ENCODE measurements around the gene ZFAND3. TPM values are rescaled to one million over a fixed set of nuclear protein-coding genes. Genes with fewer than 3 reads are reported as not detected.

The ZFAND3 gene
- total and polyA plus RNA-seq, 4 donors: 24.5 to 152 (median 81.6) TPM

GRCh38 chr6:38018755-38019165 lies 199.2 kb downstream of the ZFAND3 start:
- WGBS (ENCODE audit: insufficient coverage): no CpG with 5 or more reads among the region's 2 CpGs
- DNase-seq (ENCODE audit: low read depth in 4 of 6, low spot score in 6 of 6): no peak
- no peak overlapping the region for H3K4me3 ChIP-seq (ENCODE audit: low read depth, low read length)
- no peaks in the 10 kb centered on the region for H3K36me3 ChIP-seq (ENCODE audit: control insufficient read depth, insufficient read depth, low read length)
- H3K27me3 ChIP-seq (ENCODE audit: control insufficient read depth, insufficient read depth, low read length): no peaks in the 10 kb centered on the region
- H3K4me1 ChIP-seq (ENCODE audit: control insufficient read depth, insufficient read depth, low read length): no peaks in the 10 kb centered on the region
- H3K27ac ChIP-seq (ENCODE audit: low read depth, low read length): no peak overlapping the region
- H3K9me3 ChIP-seq (ENCODE audit: control insufficient read depth, insufficient read depth, low read length): no peaks in the 10 kb centered on the region

DNA sequence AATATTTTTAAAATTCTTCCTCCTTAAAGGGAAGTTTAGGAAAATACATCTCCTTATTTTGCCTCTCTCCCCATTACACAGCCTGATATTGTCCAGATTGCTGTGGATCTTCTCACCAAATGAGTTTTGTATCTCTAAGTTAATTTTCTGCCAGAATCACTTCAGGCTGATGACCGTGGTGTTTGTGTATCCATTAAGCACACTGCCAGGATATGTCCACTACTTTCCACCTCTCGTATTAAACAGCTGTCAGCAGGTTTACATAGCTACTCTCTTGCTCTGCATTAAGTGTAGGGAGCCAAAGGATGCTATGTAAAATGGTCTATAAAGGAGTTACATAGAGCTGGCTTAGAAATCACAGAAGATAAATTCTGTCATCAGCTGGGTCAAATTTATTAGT lies 201.1 kb downstream of the ZFAND3 start:
- H3K4me1 ChIP-seq (ENCODE audit: control insufficient read depth, insufficient read depth, low read length): no peaks in the 10 kb centered on the region
- no peak overlapping the region for H3K27ac ChIP-seq (ENCODE audit: low read depth, low read length)
- no peak overlapping the region for H3K4me3 ChIP-seq (ENCODE audit: low read depth, low read length)
- WGBS (ENCODE audit: insufficient coverage): no CpG with 5 or more reads among the region's 2 CpGs
- no peaks in the 10 kb centered on the region for H3K36me3 ChIP-seq (ENCODE audit: control insufficient read depth, insufficient read depth, low read length)
- H3K9me3 ChIP-seq (ENCODE audit: control insufficient read depth, insufficient read depth, low read length): no peaks in the 10 kb centered on the region
- DNase-seq (ENCODE audit: low read depth in 4 of 6, low spot score in 6 of 6): peak in 1 of 6 donors; percentile 69
- no peaks in the 10 kb centered on the region for H3K27me3 ChIP-seq (ENCODE audit: control insufficient read depth, insufficient read depth, low read length)

DNA sequence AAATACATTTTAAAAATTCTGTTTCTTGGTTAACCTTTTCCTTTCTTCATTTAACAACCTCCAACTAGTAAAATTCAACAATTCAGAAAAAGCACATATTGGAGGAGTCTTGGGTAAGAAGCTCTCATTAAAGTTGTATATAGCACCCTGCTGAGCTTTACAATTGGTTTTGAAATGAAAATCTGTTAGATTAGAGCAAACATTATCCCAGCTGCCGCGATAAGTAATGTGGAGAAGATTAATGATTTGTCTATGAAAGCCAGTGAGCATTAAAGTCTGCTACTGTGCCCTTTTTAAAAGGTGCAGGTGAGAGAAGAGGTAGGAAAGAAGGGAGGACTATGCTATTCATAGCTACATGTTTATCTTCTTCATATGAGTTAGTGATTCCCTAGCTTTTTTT lies 201.5 kb downstream of the ZFAND3 start:
- Histone ChIP-seq H3K4me3 (ENCODE audit: low read depth, low read length) (no peak overlapping the region), H3K27me3 (ENCODE audit: control insufficient read depth, insufficient read depth, low read length) (no peaks in the 10 kb centered on the region), H3K4me1 (ENCODE audit: control insufficient read depth, insufficient read depth, low read length) (no peaks in the 10 kb centered on the region), H3K9me3 (ENCODE audit: control insufficient read depth, insufficient read depth, low read length) (no peaks in the 10 kb centered on the region), H3K36me3 (ENCODE audit: control insufficient read depth, insufficient read depth, low read length) (no peaks in the 10 kb centered on the region), H3K27ac (ENCODE audit: low read depth, low read length) (no peak overlapping the region)
- 41% methylated on average over 2 of the region's 2 CpGs for WGBS (ENCODE audit: insufficient coverage)
- peak in 1 of 6 donors; percentile 89 for DNase-seq (ENCODE audit: low read depth in 4 of 6, low spot score in 6 of 6)

- Histone ChIP-seq H3K27ac (ENCODE audit: low read depth, low read length) (no peak overlapping the region), H3K4me1 (ENCODE audit: control insufficient read depth, insufficient read depth, low read length) (no peaks in the 10 kb centered on the region)
- no peak for DNase-seq (ENCODE audit: low read depth in 4 of 6, low spot score in 6 of 6)
Observed at GRCh38 chr6:38021571-38021970, 202.0 kb downstream of the ZFAND3 start.

DNA sequence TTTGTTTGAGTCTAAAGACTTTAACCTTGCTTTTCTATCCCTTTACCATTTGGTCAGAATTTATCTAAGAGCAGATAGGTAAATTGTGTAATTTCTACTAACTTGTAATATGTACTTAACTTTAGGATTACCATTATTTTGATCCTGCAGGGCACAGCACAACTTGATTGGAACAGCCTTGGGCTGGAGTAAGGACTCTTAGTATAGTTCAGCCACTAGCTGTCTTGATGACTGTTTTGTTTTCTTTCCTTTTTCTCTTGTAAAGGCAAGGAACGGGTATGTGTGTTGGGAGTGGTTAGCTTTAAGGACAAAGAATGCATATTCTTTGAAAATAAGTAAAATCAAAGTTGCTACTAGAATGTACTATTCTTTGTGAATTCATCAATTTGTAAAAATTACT lies 203.2 kb downstream of the ZFAND3 start:
- Histone ChIP-seq H3K9me3 (ENCODE audit: control insufficient read depth, insufficient read depth, low read length) (no peaks in the 10 kb centered on the region), H3K4me3 (ENCODE audit: low read depth, low read length) (no peak overlapping the region), H3K27ac (ENCODE audit: low read depth, low read length) (no peak overlapping the region), H3K27me3 (ENCODE audit: control insufficient read depth, insufficient read depth, low read length) (no peaks in the 10 kb centered on the region), H3K4me1 (ENCODE audit: control insufficient read depth, insufficient read depth, low read length) (no peaks in the 10 kb centered on the region), H3K36me3 (ENCODE audit: control insufficient read depth, insufficient read depth, low read length) (no peaks in the 10 kb centered on the region)
- DNase-seq (ENCODE audit: low read depth in 4 of 6, low spot score in 6 of 6): no peak
- no CpG with 5 or more reads among the region's 1 CpG for WGBS (ENCODE audit: insufficient coverage)

More at GRCh38 chr6:38021571-38021970, 202.0 kb downstream of the ZFAND3 start:
- Histone ChIP-seq H3K27me3 (ENCODE audit: control insufficient read depth, insufficient read depth, low read length) (no peaks in the 10 kb centered on the region), H3K4me3 (ENCODE audit: low read depth, low read length) (no peak overlapping the region), H3K36me3 (ENCODE audit: control insufficient read depth, insufficient read depth, low read length) (no peaks in the 10 kb centered on the region), H3K9me3 (ENCODE audit: control insufficient read depth, insufficient read depth, low read length) (no peaks in the 10 kb centered on the region)
- no CpG with 5 or more reads among the region's 1 CpG for WGBS (ENCODE audit: insufficient coverage)

- DNase-seq (ENCODE audit: low read depth in 4 of 6, low spot score in 6 of 6): no peak
- H3K4me1 ChIP-seq (ENCODE audit: control insufficient read depth, insufficient read depth, low read length): no peaks in the 10 kb centered on the region
Observed at GRCh38 chr6:38024908-38025307, 205.4 kb downstream of the ZFAND3 start.

DNA sequence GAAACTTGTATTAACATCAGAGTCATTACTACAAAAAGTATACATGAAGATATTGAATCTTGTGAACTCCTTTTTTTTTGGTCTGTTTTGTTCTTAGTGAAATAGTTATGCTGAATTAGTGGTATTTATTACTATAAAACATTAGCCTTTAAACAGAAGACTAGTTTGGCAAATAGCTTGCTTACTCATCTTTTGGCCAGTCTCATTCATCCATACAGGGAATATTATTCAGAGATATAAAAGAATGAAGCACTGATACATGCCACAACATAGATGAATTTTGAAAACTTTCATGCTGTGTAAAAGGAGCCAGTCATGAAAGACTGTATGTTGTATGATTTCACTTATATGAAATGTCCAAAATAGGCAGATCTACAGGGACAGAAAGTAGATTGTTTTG lies 205.9 kb downstream of the ZFAND3 start:
- Histone ChIP-seq H3K9me3 (ENCODE audit: control insufficient read depth, insufficient read depth, low read length) (no peaks in the 10 kb centered on the region), H3K36me3 (ENCODE audit: control insufficient read depth, insufficient read depth, low read length) (no peaks in the 10 kb centered on the region), H3K27ac (ENCODE audit: low read depth, low read length) (no peak overlapping the region), H3K4me3 (ENCODE audit: low read depth, low read length) (no peak overlapping the region), H3K4me1 (ENCODE audit: control insufficient read depth, insufficient read depth, low read length) (no peaks in the 10 kb centered on the region), H3K27me3 (ENCODE audit: control insufficient read depth, insufficient read depth, low read length) (no peaks in the 10 kb centered on the region)
- no peak for DNase-seq (ENCODE audit: low read depth in 4 of 6, low spot score in 6 of 6)

More at GRCh38 chr6:38024908-38025307, 205.4 kb downstream of the ZFAND3 start:
- no peak overlapping the region for H3K4me3 ChIP-seq (ENCODE audit: low read depth, low read length)
- no peaks in the 10 kb centered on the region for H3K27me3 ChIP-seq (ENCODE audit: control insufficient read depth, insufficient read depth, low read length)
- no peaks in the 10 kb centered on the region for H3K36me3 ChIP-seq (ENCODE audit: control insufficient read depth, insufficient read depth, low read length)
- no peak overlapping the region for H3K27ac ChIP-seq (ENCODE audit: low read depth, low read length)
- no peaks in the 10 kb centered on the region for H3K9me3 ChIP-seq (ENCODE audit: control insufficient read depth, insufficient read depth, low read length)

DNA sequence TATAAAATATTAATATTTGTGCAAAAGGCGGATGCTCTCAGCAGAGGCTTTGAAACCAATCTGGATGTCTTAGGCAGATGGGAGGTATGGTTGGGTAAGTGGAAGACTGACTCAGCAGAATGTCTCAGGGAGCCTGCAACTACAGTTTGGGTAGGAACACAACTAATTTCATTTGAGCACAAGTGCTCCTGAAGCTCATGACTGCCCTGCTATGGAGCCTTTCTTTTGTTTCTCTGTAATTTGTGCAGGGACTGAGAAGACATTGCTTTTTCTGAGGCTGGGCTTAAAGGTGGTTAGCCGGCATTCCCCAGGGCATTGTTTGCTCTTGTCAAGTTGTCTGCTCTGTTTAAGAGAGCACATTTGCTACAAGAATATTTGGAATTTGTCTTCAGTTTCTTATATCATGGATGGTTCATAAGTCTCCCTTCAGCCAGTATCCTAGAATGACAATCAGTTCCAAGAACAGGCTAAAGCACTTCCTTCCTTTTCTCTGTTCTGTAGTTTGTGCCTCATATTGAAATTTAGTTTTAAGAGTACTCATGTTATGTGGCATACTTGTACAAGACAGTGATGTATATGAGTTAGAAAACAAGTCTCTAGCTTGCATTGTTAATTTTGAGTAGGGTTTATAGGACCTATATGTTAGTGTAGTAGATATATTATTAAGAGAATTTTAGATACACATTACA lies 208.3 kb downstream of the ZFAND3 start:
- Histone ChIP-seq H3K4me3 (ENCODE audit: low read depth, low read length) (no peak overlapping the region), H3K27me3 (ENCODE audit: control insufficient read depth, insufficient read depth, low read length) (no peaks in the 10 kb centered on the region), H3K27ac (ENCODE audit: low read depth, low read length) (no peak overlapping the region), H3K9me3 (ENCODE audit: control insufficient read depth, insufficient read depth, low read length) (no peaks in the 10 kb centered on the region), H3K36me3 (ENCODE audit: control insufficient read depth, insufficient read depth, low read length) (no peaks in the 10 kb centered on the region), H3K4me1 (ENCODE audit: control insufficient read depth, insufficient read depth, low read length) (no peaks in the 10 kb centered on the region)
- WGBS (ENCODE audit: insufficient coverage): 68% methylated on average over 2 of the region's 2 CpGs
- peak in 1 of 6 donors; percentile 32 for DNase-seq (ENCODE audit: low read depth in 4 of 6, low spot score in 6 of 6)

DNA sequence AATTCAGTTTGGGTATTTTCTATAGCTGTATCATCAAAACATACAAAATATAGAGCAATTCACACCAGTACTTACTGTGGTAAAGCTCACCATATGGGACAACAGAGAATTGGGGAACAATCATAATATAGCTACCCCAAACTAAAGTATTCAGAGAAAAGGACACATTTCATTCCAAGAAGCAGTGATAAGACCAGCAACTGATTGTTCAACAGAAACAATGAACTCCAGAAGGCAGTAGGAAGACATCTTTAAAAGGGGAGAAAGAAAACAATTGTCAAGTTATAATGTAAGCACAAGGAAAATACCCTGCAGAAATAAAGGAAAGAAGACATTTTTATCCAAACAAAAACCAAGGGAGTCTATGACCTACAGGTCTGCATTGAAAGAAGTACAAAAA lies 210.9 kb downstream of the ZFAND3 start:
- Histone ChIP-seq H3K36me3 (ENCODE audit: control insufficient read depth, insufficient read depth, low read length) (no peaks in the 10 kb centered on the region), H3K27ac (ENCODE audit: low read depth, low read length) (no peak overlapping the region), H3K4me3 (ENCODE audit: low read depth, low read length) (no peak overlapping the region), H3K27me3 (ENCODE audit: control insufficient read depth, insufficient read depth, low read length) (no peaks in the 10 kb centered on the region), H3K9me3 (ENCODE audit: control insufficient read depth, insufficient read depth, low read length) (no peaks in the 10 kb centered on the region), H3K4me1 (ENCODE audit: control insufficient read depth, insufficient read depth, low read length) (no peaks in the 10 kb centered on the region)
- DNase-seq (ENCODE audit: low read depth in 4 of 6, low spot score in 6 of 6): no peak

DNA sequence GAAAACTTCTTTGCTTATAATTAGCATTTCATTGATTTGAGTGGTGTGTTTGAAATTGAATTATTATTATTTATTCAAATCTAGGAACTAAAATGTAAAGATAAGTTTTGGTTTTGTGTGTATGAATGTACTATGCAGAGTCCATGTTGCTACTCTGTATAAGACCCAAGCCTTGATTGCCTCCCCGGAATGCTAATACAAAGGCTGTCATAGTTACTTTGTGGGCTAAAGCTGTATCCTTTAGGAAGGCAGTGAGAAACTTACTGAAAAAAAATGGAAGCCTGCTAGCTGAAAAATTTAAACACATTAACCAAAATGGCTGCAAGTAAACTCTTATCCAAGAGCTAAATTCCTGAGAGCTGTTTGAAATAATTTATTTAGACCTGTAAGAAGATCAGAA lies 213.3 kb downstream of the ZFAND3 start:
- Histone ChIP-seq H3K4me1 (ENCODE audit: control insufficient read depth, insufficient read depth, low read length) (no peaks in the 10 kb centered on the region), H3K27me3 (ENCODE audit: control insufficient read depth, insufficient read depth, low read length) (no peaks in the 10 kb centered on the region), H3K4me3 (ENCODE audit: low read depth, low read length) (no peak overlapping the region), H3K36me3 (ENCODE audit: control insufficient read depth, insufficient read depth, low read length) (no peaks in the 10 kb centered on the region), H3K27ac (ENCODE audit: low read depth, low read length) (no peak overlapping the region), H3K9me3 (ENCODE audit: control insufficient read depth, insufficient read depth, low read length) (no peaks in the 10 kb centered on the region)
- WGBS (ENCODE audit: insufficient coverage): 20% methylated on average over 1 of the region's 1 CpG
- no peak for DNase-seq (ENCODE audit: low read depth in 4 of 6, low spot score in 6 of 6)

Measured in spinal cord (tissue), 10 donors.